Prostate gland (tissue), 2 donors: ENCODE results near the gene NLRC5.
"Not testable (repeated sequence)": the region's sequence is repeated elsewhere in the genome, so short reads cannot be mapped to it uniquely, and the experiment has no call there.

ENCODE experiments used
- CTCF ChIP-seq, 4 experiments: fragments of 200-600 bp in 2 of 4; fragments of 450-650 bp in 2 of 4; sonication (generic) in 2 of 4; IDR thresholded peaks; 1 replicate in 3 of 4; 2 replicates in 1 of 4; pipeline ENCODE4 v1.5.1; 2016 to 2019; ENCODE audit warnings: antibody characterized with exemption in 4 of 4, mild to moderate bottlenecking in 2 of 4, moderate library complexity in 2 of 4
- POLR2AphosphoS5 ChIP-seq: sonication (generic); formaldehyde crosslinking; IDR thresholded peaks from one replicate; pipeline ENCODE4 v1.6.1; 2017; ENCODE audit warnings: antibody characterized with exemption

- TF ChIP-seq CTCF (IDR thresholded peaks at IDR 0.05); POLR2AphosphoS5: not testable (repeated sequence)
These were observed 110.6 kb downstream of the NLRC5 start for GRCh38 chr16:57099965-57100364.
